GM10266 (cell line): Measurements from ENCODE around the gene TBCK.

Experiments used
- DNase-seq: peaks from one replicate; pipeline ENCODE4 v3.0.0; 2012; ENCODE audit errors: extremely low spot score
- TF ChIP-seq, protein P1 (sequence below): IDR thresholded peaks from 2 replicates; pipeline ENCODE4 v1.5.1; 2012; ENCODE audit warnings: mild to moderate bottlenecking, low read depth; ENCODE audit not compliant: control insufficient read depth, insufficient read depth; ENCODE audit errors: missing control alignments

The TBCK gene

DNA sequence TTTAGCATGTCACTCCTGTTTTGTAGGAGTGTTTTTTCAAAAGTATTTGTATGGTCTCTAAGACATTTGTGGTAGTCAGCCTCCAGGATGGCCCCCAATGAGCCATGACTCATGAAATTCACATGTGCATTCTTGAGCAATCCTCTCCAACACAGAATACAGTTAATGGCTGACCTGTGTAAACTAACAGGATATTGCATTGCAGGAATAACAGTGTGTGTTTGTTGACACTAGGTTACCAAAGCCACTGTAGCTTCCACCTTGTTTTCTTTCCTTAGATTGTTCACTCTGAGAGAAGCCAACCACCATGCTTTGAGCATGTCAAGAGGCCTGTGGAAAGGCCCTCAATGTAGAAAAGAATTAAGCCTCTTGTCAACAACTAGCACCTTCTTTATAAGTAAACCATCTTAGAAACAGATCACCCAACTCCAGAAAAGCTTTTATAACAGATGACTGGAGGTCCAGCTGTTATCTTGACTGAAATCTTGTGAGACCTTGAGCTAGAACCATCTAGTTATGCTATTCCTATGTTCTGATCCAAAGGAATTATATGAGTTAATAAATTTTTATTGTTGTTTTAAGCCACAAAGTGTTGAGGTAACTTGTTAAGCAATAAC, 28.5 kb downstream of the TBCK start:
- no peak for DNase-seq
- TF ChIP-seq, protein P1, sequence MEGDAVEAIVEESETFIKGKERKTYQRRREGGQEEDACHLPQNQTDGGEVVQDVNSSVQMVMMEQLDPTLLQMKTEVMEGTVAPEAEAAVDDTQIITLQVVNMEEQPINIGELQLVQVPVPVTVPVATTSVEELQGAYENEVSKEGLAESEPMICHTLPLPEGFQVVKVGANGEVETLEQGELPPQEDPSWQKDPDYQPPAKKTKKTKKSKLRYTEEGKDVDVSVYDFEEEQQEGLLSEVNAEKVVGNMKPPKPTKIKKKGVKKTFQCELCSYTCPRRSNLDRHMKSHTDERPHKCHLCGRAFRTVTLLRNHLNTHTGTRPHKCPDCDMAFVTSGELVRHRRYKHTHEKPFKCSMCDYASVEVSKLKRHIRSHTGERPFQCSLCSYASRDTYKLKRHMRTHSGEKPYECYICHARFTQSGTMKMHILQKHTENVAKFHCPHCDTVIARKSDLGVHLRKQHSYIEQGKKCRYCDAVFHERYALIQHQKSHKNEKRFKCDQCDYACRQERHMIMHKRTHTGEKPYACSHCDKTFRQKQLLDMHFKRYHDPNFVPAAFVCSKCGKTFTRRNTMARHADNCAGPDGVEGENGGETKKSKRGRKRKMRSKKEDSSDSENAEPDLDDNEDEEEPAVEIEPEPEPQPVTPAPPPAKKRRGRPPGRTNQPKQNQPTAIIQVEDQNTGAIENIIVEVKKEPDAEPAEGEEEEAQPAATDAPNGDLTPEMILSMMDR, result no peak

DNA sequence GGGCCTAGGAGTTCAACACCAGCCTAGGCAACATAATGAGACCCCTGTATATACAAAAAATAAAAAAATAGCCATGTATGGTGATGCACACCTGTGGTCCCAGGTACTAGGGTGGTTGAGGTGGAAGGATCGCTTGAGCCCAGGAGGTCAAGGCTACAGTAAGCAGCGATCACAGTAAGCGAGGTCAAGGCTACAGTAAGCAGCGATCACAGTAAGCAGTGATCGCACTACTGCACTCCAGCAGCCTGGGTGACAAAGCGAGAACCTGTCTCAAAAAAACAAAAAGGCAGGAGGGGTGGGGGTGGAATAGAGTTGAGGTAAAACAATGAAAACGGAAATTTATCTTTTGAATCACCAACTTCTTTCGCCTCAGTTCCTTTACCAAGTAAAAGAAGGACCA, 29.4 kb downstream of the TBCK start:
- TF ChIP-seq, protein P1, result no peak
- DNase-seq, result no peak

DNA sequence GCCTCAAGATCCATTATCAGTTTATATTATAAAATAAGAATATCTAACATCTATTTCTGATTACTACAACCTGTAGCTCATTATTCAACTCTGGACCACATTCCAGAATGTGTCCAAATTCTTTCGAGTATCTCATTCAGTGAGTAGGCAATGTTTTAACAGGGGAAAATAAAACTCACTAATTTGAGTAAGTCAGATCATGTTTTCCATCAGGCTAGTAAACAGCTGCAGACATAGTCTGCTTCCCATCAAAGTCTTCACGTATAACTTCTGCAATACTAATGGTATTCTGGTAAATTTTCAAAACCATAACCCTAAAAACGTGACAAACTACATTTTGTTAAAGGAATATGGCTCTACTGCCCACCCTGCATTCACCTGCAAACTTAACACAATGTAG, 31.8 kb downstream of the TBCK start:
- TF ChIP-seq, protein P1, result no peak

DNA sequence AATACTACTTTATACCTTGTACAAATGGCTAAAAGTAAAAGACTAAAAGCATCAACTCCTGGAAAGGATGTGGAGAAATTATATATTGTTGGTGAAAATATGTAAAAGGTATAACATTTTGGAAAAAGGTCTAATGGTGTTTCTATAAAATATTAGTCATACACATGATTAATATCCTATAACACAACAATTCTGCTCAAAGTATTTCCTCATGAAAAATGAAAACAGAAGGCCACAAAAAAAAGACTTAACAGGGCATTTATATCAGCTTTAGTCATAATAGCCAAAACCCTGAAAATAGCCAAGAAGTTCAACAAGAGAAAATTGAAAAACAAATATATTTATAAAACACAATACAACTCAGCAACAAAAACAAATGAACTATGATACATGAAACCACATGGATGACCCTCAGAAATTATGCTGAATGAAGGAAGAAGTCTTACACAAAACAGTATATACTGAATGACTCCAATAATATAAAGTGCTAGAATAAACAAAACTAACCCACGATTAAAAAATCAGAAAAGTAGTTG, 38.8 kb downstream of the TBCK start:
- no peak for DNase-seq
- TF ChIP-seq, protein P1, result no peak

More for the DNA sequence above, 31.8 kb downstream of the TBCK start:
- DNase-seq, result no peak

DNA sequence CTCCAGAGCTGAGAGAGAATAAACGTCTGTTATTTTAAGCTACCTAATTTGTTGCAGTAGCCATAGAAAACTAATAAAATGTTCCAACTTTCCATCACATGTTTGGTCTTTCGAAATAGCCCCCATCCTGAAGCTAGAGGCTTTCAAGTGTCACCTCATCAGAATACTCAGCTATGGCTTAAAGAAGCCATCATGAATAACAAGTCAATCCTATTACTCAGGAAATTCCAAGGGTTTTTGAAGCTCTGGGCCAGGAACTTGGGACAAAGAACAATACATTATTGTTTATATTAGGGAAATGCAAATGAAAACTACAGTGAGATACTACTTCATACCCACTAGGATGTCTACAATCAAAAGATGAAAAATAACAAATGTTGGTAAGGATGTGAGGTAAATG, 42.2 kb downstream of the TBCK start:
- TF ChIP-seq, protein P1, result no peak
- DNase-seq, result no peak

DNA sequence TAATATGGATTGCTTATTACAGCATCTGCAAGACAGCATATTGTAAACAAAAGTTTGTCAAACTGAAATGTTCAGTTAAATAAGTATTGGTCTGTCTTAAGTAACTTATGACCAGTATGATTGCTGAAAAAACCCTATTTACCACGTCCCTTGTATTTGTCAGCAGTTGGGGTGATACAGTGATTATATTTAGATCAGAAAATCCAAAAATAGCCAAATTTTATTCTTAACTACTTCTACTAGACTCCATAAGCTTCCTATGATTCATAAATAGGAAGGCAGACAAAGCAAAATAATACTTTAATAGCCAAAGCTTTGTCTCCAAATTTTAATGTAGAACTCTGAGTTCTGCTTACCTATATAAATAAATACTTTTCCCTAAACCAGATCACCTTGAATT, 45.3 kb downstream of the TBCK start:
- DNase-seq, result no peak
- TF ChIP-seq, protein P1, result no peak

DNA sequence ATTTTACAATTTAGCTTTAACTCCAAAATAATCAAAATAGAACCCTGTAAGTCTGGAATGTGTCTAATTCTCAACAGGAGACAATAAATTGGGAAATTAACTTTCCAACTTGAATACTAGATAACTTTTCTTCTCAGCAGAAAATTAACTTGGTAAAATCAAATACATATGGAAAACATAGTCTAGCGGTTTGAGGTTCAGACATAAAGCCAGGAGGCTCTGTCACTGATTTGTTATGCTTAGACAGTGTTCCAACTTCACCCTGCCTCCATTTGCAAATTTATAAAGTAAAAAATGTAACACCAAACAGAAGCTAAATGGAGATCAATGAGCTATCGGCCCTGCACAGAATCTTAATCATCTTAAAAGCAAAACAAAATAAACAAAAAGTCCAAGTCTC, 46.3 kb downstream of the TBCK start:
- no peak for DNase-seq

More for the DNA sequence above, 46.3 kb downstream of the TBCK start:
- TF ChIP-seq, protein P1, result no peak
